GM23338 (cell line): ENCODE measurements around the gene TAS2R41.

Source experiments
- CREB1 ChIP-seq: fragments of 250-450 bp; sonication (Bioruptor Pico); IDR thresholded peaks from 2 replicates; pipeline ENCODE4 v1.5.0; 2020; ENCODE audit warnings: low read depth, mild to moderate bottlenecking, moderate library complexity
- EZH2 ChIP-seq: fragments of 200-600 bp; sonication (generic); IDR thresholded peaks from one replicate; pipeline ENCODE4 v1.8.0; 2017; ENCODE audit warnings: antibody characterized with exemption, mild to moderate bottlenecking, low read depth; ENCODE audit not compliant: unreplicated experiment
- POLR2AphosphoS5 ChIP-seq: IDR thresholded peaks from 2 replicates; pipeline ENCODE4 v1.6.1; 2016; ENCODE audit warnings: antibody characterized with exemption, low read depth
- STAT1 ChIP-seq: IDR thresholded peaks from one replicate; pipeline ENCODE4 v1.6.1; 2016; ENCODE audit warnings: antibody characterized with exemption; ENCODE audit not compliant: unreplicated experiment
- ZNF114 ChIP-seq: fragments of 250-450 bp; sonication (Bioruptor Pico); IDR thresholded peaks from 2 replicates; pipeline ENCODE4 v1.5.0; 2020; ENCODE audit warnings: mild to moderate bottlenecking, moderate library complexity
- TF ChIP-seq, protein P1 (sequence below), 2 experiments: fragments of 200-600 bp in 1 of 2; sonication (generic) in 1 of 2; conservative IDR thresholded peaks; 2 replicates each; pipeline versions ENCODE4 v1.5.1 to v1.6.1; 2016 to 2017; ENCODE audit warnings: antibody characterized with exemption in 2 of 2, low read depth in 2 of 2, mild to moderate bottlenecking in 2 of 2, moderate library complexity in 1 of 2
- TF ChIP-seq, protein P2 (sequence below): IDR thresholded peaks from one replicate; pipeline ENCODE4 v1.6.1; 2018; ENCODE audit warnings: antibody characterized with exemption; ENCODE audit not compliant: unreplicated experiment

DNA sequence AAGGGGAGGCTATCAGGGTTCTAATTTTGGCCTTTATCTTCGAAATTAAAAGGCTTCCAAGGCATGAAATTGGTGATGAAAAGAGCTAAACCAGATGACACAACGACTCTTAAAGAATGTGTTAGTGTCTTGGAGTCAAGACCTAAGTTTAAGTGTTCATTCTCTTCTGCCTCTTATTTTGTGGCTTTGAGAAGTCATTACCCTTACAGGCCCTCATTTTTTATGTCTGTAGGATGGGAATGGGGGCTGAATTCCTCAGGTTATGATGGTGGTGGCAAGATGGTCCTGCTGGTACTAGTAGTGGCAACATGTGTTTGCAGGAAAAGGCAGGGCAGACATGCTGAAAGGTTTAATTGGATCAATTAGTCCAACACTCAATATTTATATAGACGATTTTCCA lies 19.0 kb upstream of the TAS2R41 start:
- TF ChIP-seq, protein P1, sequence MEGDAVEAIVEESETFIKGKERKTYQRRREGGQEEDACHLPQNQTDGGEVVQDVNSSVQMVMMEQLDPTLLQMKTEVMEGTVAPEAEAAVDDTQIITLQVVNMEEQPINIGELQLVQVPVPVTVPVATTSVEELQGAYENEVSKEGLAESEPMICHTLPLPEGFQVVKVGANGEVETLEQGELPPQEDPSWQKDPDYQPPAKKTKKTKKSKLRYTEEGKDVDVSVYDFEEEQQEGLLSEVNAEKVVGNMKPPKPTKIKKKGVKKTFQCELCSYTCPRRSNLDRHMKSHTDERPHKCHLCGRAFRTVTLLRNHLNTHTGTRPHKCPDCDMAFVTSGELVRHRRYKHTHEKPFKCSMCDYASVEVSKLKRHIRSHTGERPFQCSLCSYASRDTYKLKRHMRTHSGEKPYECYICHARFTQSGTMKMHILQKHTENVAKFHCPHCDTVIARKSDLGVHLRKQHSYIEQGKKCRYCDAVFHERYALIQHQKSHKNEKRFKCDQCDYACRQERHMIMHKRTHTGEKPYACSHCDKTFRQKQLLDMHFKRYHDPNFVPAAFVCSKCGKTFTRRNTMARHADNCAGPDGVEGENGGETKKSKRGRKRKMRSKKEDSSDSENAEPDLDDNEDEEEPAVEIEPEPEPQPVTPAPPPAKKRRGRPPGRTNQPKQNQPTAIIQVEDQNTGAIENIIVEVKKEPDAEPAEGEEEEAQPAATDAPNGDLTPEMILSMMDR (conservative IDR thresholded peaks at IDR 0.05; ENCODE audit: low read depth in 2 of 2) = no peak
- TF ChIP-seq, protein P2, sequence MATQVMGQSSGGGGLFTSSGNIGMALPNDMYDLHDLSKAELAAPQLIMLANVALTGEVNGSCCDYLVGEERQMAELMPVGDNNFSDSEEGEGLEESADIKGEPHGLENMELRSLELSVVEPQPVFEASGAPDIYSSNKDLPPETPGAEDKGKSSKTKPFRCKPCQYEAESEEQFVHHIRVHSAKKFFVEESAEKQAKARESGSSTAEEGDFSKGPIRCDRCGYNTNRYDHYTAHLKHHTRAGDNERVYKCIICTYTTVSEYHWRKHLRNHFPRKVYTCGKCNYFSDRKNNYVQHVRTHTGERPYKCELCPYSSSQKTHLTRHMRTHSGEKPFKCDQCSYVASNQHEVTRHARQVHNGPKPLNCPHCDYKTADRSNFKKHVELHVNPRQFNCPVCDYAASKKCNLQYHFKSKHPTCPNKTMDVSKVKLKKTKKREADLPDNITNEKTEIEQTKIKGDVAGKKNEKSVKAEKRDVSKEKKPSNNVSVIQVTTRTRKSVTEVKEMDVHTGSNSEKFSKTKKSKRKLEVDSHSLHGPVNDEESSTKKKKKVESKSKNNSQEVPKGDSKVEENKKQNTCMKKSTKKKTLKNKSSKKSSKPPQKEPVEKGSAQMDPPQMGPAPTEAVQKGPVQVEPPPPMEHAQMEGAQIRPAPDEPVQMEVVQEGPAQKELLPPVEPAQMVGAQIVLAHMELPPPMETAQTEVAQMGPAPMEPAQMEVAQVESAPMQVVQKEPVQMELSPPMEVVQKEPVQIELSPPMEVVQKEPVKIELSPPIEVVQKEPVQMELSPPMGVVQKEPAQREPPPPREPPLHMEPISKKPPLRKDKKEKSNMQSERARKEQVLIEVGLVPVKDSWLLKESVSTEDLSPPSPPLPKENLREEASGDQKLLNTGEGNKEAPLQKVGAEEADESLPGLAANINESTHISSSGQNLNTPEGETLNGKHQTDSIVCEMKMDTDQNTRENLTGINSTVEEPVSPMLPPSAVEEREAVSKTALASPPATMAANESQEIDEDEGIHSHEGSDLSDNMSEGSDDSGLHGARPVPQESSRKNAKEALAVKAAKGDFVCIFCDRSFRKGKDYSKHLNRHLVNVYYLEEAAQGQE = no peak
- TF ChIP-seq EZH2 (no peak), ZNF114 (no peak), POLR2AphosphoS5 (no peak), CREB1 (CRISPR knock-in tag) (no peak), STAT1 (no peak)
